ENCODE measurements around the gene NANOGP8. TPM values are rescaled to one million over a fixed set of nuclear protein-coding genes. Genes with fewer than 3 reads are reported as not detected.

NANOGP8 gene
- total RNA-seq, 2 donors from 2014 or later: 0.81 TPM; not detected in 1

DNA sequence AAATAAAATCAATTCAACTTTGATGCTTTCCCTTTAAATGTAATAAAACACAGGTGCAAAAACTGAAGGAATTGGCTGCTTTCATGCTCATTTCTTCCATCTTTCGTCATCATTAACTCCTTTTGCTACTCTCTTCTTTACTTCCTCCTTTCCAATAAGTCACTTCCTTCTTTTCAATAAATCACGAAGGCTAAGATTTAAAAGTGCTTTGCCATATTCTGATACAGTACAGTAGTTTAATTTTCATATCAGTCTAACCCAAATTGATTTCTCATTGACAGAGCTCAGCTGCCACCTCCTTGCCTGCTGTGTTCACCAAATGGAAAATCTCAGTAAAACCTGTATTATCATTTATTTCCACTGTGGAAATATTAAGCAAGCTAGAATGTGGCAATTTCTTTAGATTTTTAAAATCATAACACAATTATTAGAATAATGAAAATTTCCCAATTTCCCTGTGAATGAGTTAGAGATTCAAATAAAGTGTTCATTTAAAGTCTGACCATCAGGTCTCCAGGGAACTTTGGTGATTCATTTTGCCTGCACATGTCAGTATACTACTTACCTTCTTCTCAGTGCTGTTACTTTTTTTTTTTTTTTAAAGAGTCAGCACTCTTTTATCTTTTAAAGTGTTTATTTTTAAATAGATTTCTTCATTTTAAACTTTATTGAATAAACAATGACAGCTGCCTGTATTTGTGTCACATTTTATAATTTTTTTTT is 41.6 kb downstream of the NANOGP8 start:
- Histone ChIP-seq H3K27ac (no peak overlapping the region), H3K9me3 (no peaks in the 10 kb centered on the region), H3K36me3 (no peaks in the 10 kb centered on the region), H3K4me3 (no peak overlapping the region), H3K27me3 (replicated peaks; ENCODE audit: insufficient read depth) (no peaks in the 10 kb centered on the region), H3K4me1 (ENCODE audit: control insufficient read depth in 1 of 2, low read depth in 2 of 2) (no peaks in the 10 kb centered on the region)
- DNase-seq (ENCODE audit: low spot score): no peak
- no peak for ATAC-seq (ENCODE audit: insufficient number of reproducible peaks, low FRiP score, low read depth)
- TF ChIP-seq, protein P1, sequence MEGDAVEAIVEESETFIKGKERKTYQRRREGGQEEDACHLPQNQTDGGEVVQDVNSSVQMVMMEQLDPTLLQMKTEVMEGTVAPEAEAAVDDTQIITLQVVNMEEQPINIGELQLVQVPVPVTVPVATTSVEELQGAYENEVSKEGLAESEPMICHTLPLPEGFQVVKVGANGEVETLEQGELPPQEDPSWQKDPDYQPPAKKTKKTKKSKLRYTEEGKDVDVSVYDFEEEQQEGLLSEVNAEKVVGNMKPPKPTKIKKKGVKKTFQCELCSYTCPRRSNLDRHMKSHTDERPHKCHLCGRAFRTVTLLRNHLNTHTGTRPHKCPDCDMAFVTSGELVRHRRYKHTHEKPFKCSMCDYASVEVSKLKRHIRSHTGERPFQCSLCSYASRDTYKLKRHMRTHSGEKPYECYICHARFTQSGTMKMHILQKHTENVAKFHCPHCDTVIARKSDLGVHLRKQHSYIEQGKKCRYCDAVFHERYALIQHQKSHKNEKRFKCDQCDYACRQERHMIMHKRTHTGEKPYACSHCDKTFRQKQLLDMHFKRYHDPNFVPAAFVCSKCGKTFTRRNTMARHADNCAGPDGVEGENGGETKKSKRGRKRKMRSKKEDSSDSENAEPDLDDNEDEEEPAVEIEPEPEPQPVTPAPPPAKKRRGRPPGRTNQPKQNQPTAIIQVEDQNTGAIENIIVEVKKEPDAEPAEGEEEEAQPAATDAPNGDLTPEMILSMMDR (IDR thresholded peaks at IDR 0.05): no peak

DNA sequence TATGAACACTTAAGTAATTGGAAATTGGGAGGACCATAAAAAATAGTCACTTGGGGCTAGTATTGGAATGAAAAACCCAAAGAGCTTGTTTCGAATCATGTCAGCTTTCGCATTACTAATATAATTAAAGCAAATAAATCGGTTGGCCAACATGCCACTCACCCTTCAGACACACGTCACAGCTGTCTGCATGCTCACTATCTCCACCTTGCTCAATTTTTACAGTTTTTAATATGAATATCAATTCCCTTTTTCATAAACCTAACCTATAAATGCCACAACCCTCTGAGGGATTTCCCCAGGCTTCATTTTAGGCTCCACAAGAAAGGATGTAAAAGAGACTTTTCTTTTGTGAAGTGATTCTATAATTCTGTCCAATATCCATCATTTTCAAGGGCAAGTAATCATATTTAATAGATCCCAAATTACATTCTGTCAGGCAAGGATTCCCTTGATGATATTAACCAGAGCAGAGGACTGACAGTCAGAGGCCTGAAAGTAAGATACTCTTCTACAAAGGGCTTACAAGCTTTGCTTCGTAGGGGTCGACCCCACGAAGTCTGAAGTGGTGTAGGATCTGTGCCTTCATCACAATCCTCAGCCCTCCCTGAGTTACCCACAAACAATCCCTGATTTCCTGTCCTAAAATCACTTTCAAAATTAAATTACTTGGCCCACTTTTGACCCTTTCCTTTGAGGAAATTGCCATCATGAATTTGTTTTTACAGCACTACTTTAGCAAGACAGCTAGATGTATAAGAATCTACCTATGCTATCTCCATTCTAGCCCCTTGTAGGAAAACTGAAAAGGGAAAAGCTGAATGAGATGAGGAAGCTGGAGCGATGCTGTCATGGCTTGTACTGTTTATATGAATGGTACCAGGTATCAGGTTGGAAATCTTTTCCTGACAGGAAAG is 44.5 kb downstream of the NANOGP8 start:
- Histone ChIP-seq H3K36me3 (no peaks in the 10 kb centered on the region), H3K4me1 (ENCODE audit: control insufficient read depth in 1 of 2, low read depth in 2 of 2) (no peaks in the 10 kb centered on the region), H3K4me3 (no peak overlapping the region), H3K27ac (no peak overlapping the region), H3K9me3 (no peaks in the 10 kb centered on the region), H3K27me3 (replicated peaks; ENCODE audit: insufficient read depth) (no peaks in the 10 kb centered on the region)
- TF ChIP-seq, protein P1 (IDR thresholded peaks at IDR 0.05): no peak
- DNase-seq (ENCODE audit: low spot score) (no peak), ATAC-seq (ENCODE audit: insufficient number of reproducible peaks, low FRiP score, low read depth) (no peak)

DNA sequence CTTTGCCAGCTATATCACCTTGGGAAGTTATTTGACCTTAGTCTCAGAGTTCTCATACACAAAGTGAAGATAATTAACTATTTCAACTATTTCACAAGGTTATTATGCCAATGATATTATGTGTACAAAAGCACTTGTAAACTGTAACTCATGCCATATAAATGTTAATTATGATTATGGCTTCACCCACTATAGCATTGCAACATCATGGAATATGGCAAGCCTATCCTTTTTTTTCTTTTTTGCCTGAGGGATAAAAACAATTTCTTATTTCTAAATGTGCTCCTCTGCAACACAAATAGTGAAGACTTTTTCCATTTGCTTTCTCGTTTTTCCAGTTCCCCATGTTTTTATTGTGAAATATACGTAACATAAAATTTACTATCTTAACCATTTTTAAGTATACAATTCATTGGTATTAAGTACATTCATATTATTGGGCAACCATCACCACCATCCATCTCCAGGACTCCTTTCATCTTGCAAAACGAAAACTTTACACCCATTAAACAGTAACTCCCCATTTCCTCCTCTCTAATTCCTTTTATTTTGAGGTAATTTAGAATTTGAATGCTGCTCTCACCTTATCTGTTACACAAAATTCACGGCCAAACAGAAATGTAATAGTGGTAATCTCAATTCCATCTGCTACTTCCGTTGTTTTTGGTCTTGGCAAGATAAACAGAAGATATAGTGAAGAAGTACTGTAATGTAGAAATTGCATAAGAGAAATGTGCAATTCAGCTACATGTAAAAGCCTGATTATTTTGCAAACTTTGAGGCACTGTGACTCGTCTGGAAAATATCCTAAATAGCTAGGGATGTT is 46.3 kb downstream of the NANOGP8 start:
- TF ChIP-seq, protein P1 (IDR thresholded peaks at IDR 0.05): no peak
- no peak for ATAC-seq (ENCODE audit: insufficient number of reproducible peaks, low FRiP score, low read depth)
- Histone ChIP-seq H3K36me3 (no peaks in the 10 kb centered on the region), H3K27me3 (replicated peaks; ENCODE audit: insufficient read depth) (no peaks in the 10 kb centered on the region), H3K9me3 (no peaks in the 10 kb centered on the region), H3K4me3 (no peak overlapping the region), H3K27ac (no peak overlapping the region), H3K4me1 (ENCODE audit: control insufficient read depth in 1 of 2, low read depth in 2 of 2) (no peaks in the 10 kb centered on the region)
- DNase-seq (ENCODE audit: low spot score): no peak

Other genes with a start within 250 kb of the NANOGP8 start
- gene AQR, start 115.6 kb downstream of the NANOGP8 start, total RNA-seq: 10 to 100 TPM; 19.6 to 37.0 TPM
- 10 to 100 TPM; 13.7 to 31.4 TPM for gene ZNF770, start 97.0 kb downstream of the NANOGP8 start, total RNA-seq

All from thoracic aorta (tissue), 2 donors.